GM23338 (cell line): ENCODE measurements around the gene PRDM2. TPM values are rescaled to one million over a fixed set of nuclear protein-coding genes. Genes with fewer than 3 reads are reported as not detected.

Experiments used
- ATAC-seq: fragments of 200-7000 bp; cut with Tn5 transposase; 3 replicates; pipeline ENCODE4 v1.9.1; 2020
- DNase-seq: peaks from one replicate; pipeline ENCODE4 v3.0.0-alpha.2; 2015; ENCODE audit warnings: low spot score
- H2AFZ ChIP-seq: fragments of 200-600 bp; sonication (generic); 2 replicates; pipeline ENCODE4 v1.8.0; 2016; ENCODE audit warnings: antibody characterized with exemption, mild to moderate bottlenecking, moderate library complexity
- H3F3A ChIP-seq: fragments of 200-600 bp; sonication (generic); replicated peaks from 2 replicates; pipeline ENCODE4 v1.8.0; 2017; ENCODE audit warnings: antibody characterized with exemption, mixed run types, low read depth
- H3K27ac ChIP-seq: fragments of 200-600 bp; sonication (generic); 2 replicates; pipeline ENCODE4 v1.6.1; 2016; ENCODE audit warnings: low read depth
- H3K27me3 ChIP-seq: fragments of 200-600 bp; sonication (generic); 2 replicates; pipeline ENCODE4 v1.8.0; 2016; ENCODE audit warnings: mild to moderate bottlenecking, mixed run types, moderate library complexity; ENCODE audit not compliant: insufficient read depth
- H3K36me3 ChIP-seq: fragments of 200-600 bp; sonication (generic); 2 replicates; pipeline ENCODE4 v1.8.0; 2016; ENCODE audit warnings: mild to moderate bottlenecking; ENCODE audit not compliant: insufficient read depth
- H3K4me1 ChIP-seq: fragments of 200-600 bp; sonication (generic); 2 replicates; pipeline ENCODE4 v1.8.0; 2016; ENCODE audit warnings: mild to moderate bottlenecking, moderate library complexity; ENCODE audit not compliant: insufficient read depth
- H3K4me2 ChIP-seq: fragments of 200-600 bp; sonication (generic); 2 replicates; pipeline ENCODE4 v1.7.1; 2017; ENCODE audit warnings: mixed run types
- H3K4me3 ChIP-seq: fragments of 200-600 bp; sonication (generic); 2 replicates; pipeline ENCODE4 v1.6.1; 2016; ENCODE audit warnings: mixed run types
- H3K79me2 ChIP-seq: fragments of 200-600 bp; sonication (generic); replicated peaks from 2 replicates; pipeline ENCODE4 v1.8.0; 2017; ENCODE audit warnings: mild to moderate bottlenecking; ENCODE audit not compliant: insufficient read depth
- H3K9me2 ChIP-seq: fragments of 200-600 bp; sonication (generic); 2 replicates; pipeline ENCODE4 v1.8.0; 2017; ENCODE audit not compliant: insufficient read depth
- H4K20me1 ChIP-seq: fragments of 200-600 bp; sonication (generic); replicated peaks from 2 replicates; pipeline ENCODE4 v1.8.0; 2017; ENCODE audit warnings: mild to moderate bottlenecking; ENCODE audit not compliant: insufficient read depth
- H3K27ac Mint-ChIP-seq: 2 replicates; pipeline ENCODE4 v1.8.0; 2020; ENCODE audit warnings: inconsistent platforms, mild to moderate bottlenecking, moderate library complexity, mixed read lengths
- H3K27me3 Mint-ChIP-seq: 3 replicates; pipeline ENCODE4 v1.8.0; 2022; ENCODE audit warnings: low read depth, mild to moderate bottlenecking, moderate library complexity, mixed read lengths, inconsistent platforms; ENCODE audit not compliant: insufficient read depth, poor library complexity
- H3K36me3 Mint-ChIP-seq: 3 replicates; pipeline ENCODE4 v1.8.0; 2021; ENCODE audit warnings: low read depth, mild to moderate bottlenecking, inconsistent platforms, moderate library complexity, mixed read lengths
- H3K4me1 Mint-ChIP-seq: 3 replicates; pipeline ENCODE4 v1.8.0; 2020; ENCODE audit warnings: mild to moderate bottlenecking, inconsistent platforms, mixed read lengths
- H3K4me3 Mint-ChIP-seq: 3 replicates; pipeline ENCODE4 v1.8.0; 2021; ENCODE audit warnings: moderate library complexity, mild to moderate bottlenecking, inconsistent platforms, mixed read lengths
- H3K9me3 Mint-ChIP-seq: 3 replicates; pipeline ENCODE4 v1.8.0; 2020; ENCODE audit warnings: moderate library complexity, mild to moderate bottlenecking, inconsistent platforms, mixed read lengths
- JUNB ChIP-seq: IDR thresholded peaks from one replicate; pipeline ENCODE4 v1.6.1; 2016; ENCODE audit warnings: antibody characterized with exemption; ENCODE audit not compliant: unreplicated experiment
- ZNF462 ChIP-seq: fragments of 250-450 bp; sonication (Bioruptor Pico); IDR thresholded peaks from 2 replicates; pipeline ENCODE4 v1.5.0; 2020; ENCODE audit warnings: mild to moderate bottlenecking, moderate library complexity
- polyA plus RNA-seq: library from polyadenylated mRNA; unstranded; fragments of >200 nt; fragmentation: Nextera tagmentation; extraction: Ambion mirVana; gene quantifications from 2 replicates; pipeline ENCODE4 v1.2.1, GENCODE V29; 2016
- total RNA-seq: library from RNA; depleted of rRNA; stranded (reverse); fragments of >200 nt; shearing (Covaris generic); gene quantifications from 2 replicates; pipeline ENCODE4 v1.2.3, GENCODE V29; 2014

Gene PRDM2
- total and polyA plus RNA-seq, 2 experiments from 2014 or later: 11.6 to 28.3 TPM

- DNase-seq: no peak
- H3K4me1 Mint-ChIP-seq: peaks cover 2% of the 10 kb centered on the region; the same call in 1 of the 3 replicates
These were observed 130.8 kb downstream of the PRDM2 start for GRCh38 chr1:13830616-13831280.

More at GRCh38 chr1:13830616-13831280, 130.8 kb downstream of the PRDM2 start:
- Histone ChIP-seq H4K20me1 (no peaks in the 10 kb centered on the region), H3F3A (no peaks in the 10 kb centered on the region), H2AFZ (no peak overlapping the region), H3K27me3 (no peaks in the 10 kb centered on the region), H3K79me2 (no peaks in the 10 kb centered on the region), H3K4me3 (no peak overlapping the region), H3K9me2 (no peaks in the 10 kb centered on the region), H3K4me1 (no peaks in the 10 kb centered on the region), H3K36me3 (no peaks in the 10 kb centered on the region), H3K27ac (no peak overlapping the region), H3K4me2 (no peak overlapping the region)
- Mint-ChIP-seq H3K27ac (no peak overlapping the region), H3K36me3 (no peaks in the 10 kb centered on the region), H3K27me3 (peaks cover 7% of the 10 kb centered on the region), H3K4me3 (no peak overlapping the region), H3K9me3 (no peaks in the 10 kb centered on the region; the same call in 1 of the 3 replicates)
- no peak for TF ChIP-seq ZNF462
- TF ChIP-seq JUNB: no peak
- no peak for ATAC-seq
